Panc1 (cell line): ENCODE results near the gene FRMD8. TPM values are rescaled to one million over a fixed set of nuclear protein-coding genes. Genes with fewer than 3 reads are reported as not detected.

Experiments used
- ATAC-seq: fragments of 200-7000 bp; cut with Tn5 transposase; 2 replicates; pipeline ENCODE4 v1.9.1; 2020; ENCODE audit warnings: mild to moderate bottlenecking, moderate library complexity
- BruUV-seq: library from RNA; stranded (reverse); fragments of 400-500 nt; replicated peaks from 2 replicates; lab custom pipeline; 2021; lab: Mats Ljungman, UMichigan
- CTCF ChIA-PET: fragments of 300-600 bp; sonication (Branson Sonifier 250); formaldehyde crosslinking; loops from one replicate; lab custom pipeline; 2022; ENCODE audit warnings: antibody characterized with exemption; lab: Charles Lee
- POLR2A ChIA-PET: fragments of 300-600 bp; sonication (Branson Sonifier 250); formaldehyde crosslinking; loops from one replicate; lab custom pipeline; 2022; ENCODE audit warnings: antibody characterized with exemption; lab: Charles Lee
- DNase-seq: peaks from one replicate; pipeline ENCODE4 v3.0.0-alpha.2; 2010; ENCODE audit warnings: low read depth, low spot score
- H3K27ac ChIP-seq: 2 replicates; pipeline ENCODE4 v1.5.1; 2011; ENCODE audit warnings: mild to moderate bottlenecking, low read length, inconsistent platforms
- H3K27me3 ChIP-seq: fragments of 200-500 bp; sonication (Bioruptor generic); 2 replicates; pipeline ENCODE4 v1.6.0; 2014; ENCODE audit warnings: low read length, inconsistent platforms; ENCODE audit not compliant: control insufficient read depth, insufficient read depth
- H3K36me3 ChIP-seq: fragments of 200-500 bp; sonication (Bioruptor generic); 2 replicates; pipeline ENCODE4 v1.5.1; 2014; ENCODE audit warnings: inconsistent platforms, mild to moderate bottlenecking, low read length, moderate library complexity; ENCODE audit not compliant: control insufficient read depth, insufficient read depth
- H3K4me1 ChIP-seq: 2 replicates; pipeline ENCODE4 v1.5.1; 2011; ENCODE audit warnings: inconsistent platforms, mild to moderate bottlenecking, low read length, moderate library complexity; ENCODE audit not compliant: control insufficient read depth, insufficient read depth
- H3K4me3 ChIP-seq, 2 experiments: 2 replicates each; pipeline ENCODE4 v1.5.1; 2011 to 2012; ENCODE audit warnings: low read depth in 2 of 2, low read length in 2 of 2, mild to moderate bottlenecking in 2 of 2, inconsistent platforms in 1 of 2, moderate library complexity in 1 of 2
- H3K9me3 ChIP-seq: fragments of 200-500 bp; sonication (Bioruptor generic); 2 replicates; pipeline ENCODE4 v1.5.1; 2014; ENCODE audit warnings: low read depth, mild to moderate bottlenecking, inconsistent platforms, low read length, moderate library complexity; ENCODE audit not compliant: control insufficient read depth, insufficient read depth
- POLR2AphosphoS5 ChIP-seq: IDR thresholded peaks from 2 replicates; pipeline ENCODE4 v1.6.1; 2012; ENCODE audit warnings: mild to moderate bottlenecking, low read depth, low read length, moderate library complexity
- REST ChIP-seq, 2 experiments: IDR thresholded peaks; 2 replicates each; pipeline ENCODE4 v1.6.1; 2011 to 2012; ENCODE audit warnings: low read depth in 2 of 2, control low read depth in 1 of 2, low read length in 1 of 2, mild to moderate bottlenecking in 1 of 2, moderate library complexity in 1 of 2; ENCODE audit not compliant: insufficient read depth in 1 of 2
- SIN3A ChIP-seq: IDR thresholded peaks from 2 replicates; pipeline ENCODE4 v1.6.1; 2012; ENCODE audit warnings: low read depth, mild to moderate bottlenecking, low read length, moderate library complexity, borderline replicate concordance; ENCODE audit not compliant: insufficient read depth
- TCF7L2 ChIP-seq: IDR thresholded peaks from 2 replicates; pipeline ENCODE4 v1.6.1; 2011; ENCODE audit warnings: mild to moderate bottlenecking, low read depth, low read length, inconsistent platforms
- in situ Hi-C: cut with HindIII; loops from 2 replicates; pipeline ENCODE4 v1.10.0; 2016; ENCODE audit warnings: low sequenced_read_pairs, low pct_unique_long_range_greater_than_20kb
- intact Hi-C: fragments of 100-400 bp; cut with micrococcal nuclease; formaldehyde crosslinking; loops from one replicate; pipeline ENCODE4 v1.10.0; 2022; ENCODE audit not compliant: unreplicated experiment
- total RNA-seq: library from RNA; stranded (reverse); gene quantifications from one replicate; pipeline ENCODE4 v1.2.1, GENCODE V29; 2021; ENCODE audit not compliant: unreplicated experiment
- TF ChIP-seq, protein P1 (sequence below): fragments of 450-650 bp; IDR thresholded peaks from 2 replicates; pipeline ENCODE4 v1.5.1; 2017; ENCODE audit warnings: mild to moderate bottlenecking

FRMD8 gene
- total RNA-seq, 1 experiment from 2014 or later = 85.8 TPM

DNA sequence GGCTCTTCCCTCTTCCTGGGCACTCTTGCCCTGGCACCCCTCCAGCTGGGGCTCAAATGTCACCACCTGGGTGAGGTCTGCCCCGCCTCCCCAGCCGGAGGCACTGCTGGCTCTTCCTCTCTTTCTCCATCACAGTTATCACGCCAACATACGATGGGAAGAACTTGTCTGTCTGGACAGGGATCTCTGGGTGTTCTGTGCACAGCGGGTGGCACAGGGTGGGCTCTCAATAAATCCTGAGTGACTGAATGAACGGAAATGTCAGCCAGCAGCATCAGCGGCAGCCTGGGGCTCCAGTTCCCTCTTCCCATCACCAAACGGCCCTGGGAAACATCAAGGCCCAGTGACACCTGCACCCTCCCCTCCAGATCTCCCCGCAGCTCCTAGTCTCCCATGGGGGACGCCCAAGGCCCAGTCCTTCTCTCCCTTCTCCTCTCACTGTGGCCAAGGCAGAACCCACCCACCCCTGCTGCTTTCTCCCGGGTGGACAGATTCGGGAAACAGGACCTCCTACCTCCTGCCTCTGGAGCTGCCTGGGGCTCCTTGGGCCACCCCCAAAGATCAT lies 3.6 kb upstream of the FRMD8 start:
- no peak for TF ChIP-seq POLR2AphosphoS5
- no peak for TF ChIP-seq REST (IDR thresholded peaks at IDR 0.05; ENCODE audit: insufficient read depth in 1 of 2, low read depth in 2 of 2, low read length in 1 of 2)
- TF ChIP-seq TCF7L2 = no peak
- TF ChIP-seq SIN3A = no peak
- TF ChIP-seq, protein P1, sequence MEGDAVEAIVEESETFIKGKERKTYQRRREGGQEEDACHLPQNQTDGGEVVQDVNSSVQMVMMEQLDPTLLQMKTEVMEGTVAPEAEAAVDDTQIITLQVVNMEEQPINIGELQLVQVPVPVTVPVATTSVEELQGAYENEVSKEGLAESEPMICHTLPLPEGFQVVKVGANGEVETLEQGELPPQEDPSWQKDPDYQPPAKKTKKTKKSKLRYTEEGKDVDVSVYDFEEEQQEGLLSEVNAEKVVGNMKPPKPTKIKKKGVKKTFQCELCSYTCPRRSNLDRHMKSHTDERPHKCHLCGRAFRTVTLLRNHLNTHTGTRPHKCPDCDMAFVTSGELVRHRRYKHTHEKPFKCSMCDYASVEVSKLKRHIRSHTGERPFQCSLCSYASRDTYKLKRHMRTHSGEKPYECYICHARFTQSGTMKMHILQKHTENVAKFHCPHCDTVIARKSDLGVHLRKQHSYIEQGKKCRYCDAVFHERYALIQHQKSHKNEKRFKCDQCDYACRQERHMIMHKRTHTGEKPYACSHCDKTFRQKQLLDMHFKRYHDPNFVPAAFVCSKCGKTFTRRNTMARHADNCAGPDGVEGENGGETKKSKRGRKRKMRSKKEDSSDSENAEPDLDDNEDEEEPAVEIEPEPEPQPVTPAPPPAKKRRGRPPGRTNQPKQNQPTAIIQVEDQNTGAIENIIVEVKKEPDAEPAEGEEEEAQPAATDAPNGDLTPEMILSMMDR = no peak

GRCh38 chr11:65383778-65384177 lies 2.7 kb upstream of the FRMD8 start:
- TF ChIP-seq SIN3A (no peak), TCF7L2 (no peak), POLR2AphosphoS5 (no peak), REST (IDR thresholded peaks at IDR 0.05; ENCODE audit: insufficient read depth in 1 of 2, low read depth in 2 of 2, low read length in 1 of 2) (no peak)
- TF ChIP-seq, protein P1 = no peak
- ChIA-PET POLR2A (interaction anchor here (0.8 kb wide), 1 partner anchor 113 kb away, joined by 3 read pairs; no protein-coding TSS in a partner anchor), CTCF (no interaction called here)
- Histone ChIP-seq H3K9me3 (no peaks in the 10 kb centered on the region), H3K4me1 (peaks cover 54% of the 10 kb centered on the region), H3K36me3 (no peaks in the 10 kb centered on the region; the same call in 1 of the 2 replicates), H3K4me3 (no peak overlapping the region), H3K27me3 (no peaks in the 10 kb centered on the region), H3K27ac (peak overlapping the region; percentile 73)
- in situ Hi-C loops (no loop called here), intact Hi-C loops (no loop called here)
- no TSS peak for BruUV-seq
- no peak for ATAC-seq
- no peak for DNase-seq

More for the DNA sequence above, 3.6 kb upstream of the FRMD8 start:
- CTCF ChIA-PET = interaction anchor here (1.1 kb wide), 1 partner anchor 15 kb away, joined by 3 read pairs; no protein-coding TSS in a partner anchor
- Histone ChIP-seq H3K27ac (peak overlapping the region; percentile 92), H3K4me3 (peak overlapping the region; percentile 36 to 51), H3K4me1 (peaks cover 45% of the 10 kb centered on the region), H3K36me3 (no peaks in the 10 kb centered on the region; the same call in 1 of the 2 replicates), H3K27me3 (no peaks in the 10 kb centered on the region), H3K9me3 (no peaks in the 10 kb centered on the region)
- no TSS peak for BruUV-seq
- intact Hi-C loops = no loop called here
- POLR2A ChIA-PET = interaction anchor here (0.8 kb wide), 1 partner anchor 114 kb away, joined by 3 read pairs; no protein-coding TSS in a partner anchor
- in situ Hi-C loops = no loop called here
- ATAC-seq = no peak
- no peak for DNase-seq
